Upper lobe of left lung (tissue), 4 donors: Measurements from ENCODE around the gene DLL1.

Experiments used
- EP300 ChIP-seq, 4 donors: sonication (generic); formaldehyde crosslinking; IDR thresholded peaks; one replicate each; pipeline ENCODE4 v1.5.1; 2017; ENCODE audit warnings: antibody characterized with exemption in 4 of 4, control low read depth in 2 of 4
- POLR2A ChIP-seq, 4 donors: fragments of 450-650 bp; IDR thresholded peaks; one replicate each; pipeline ENCODE4 v1.5.1; 2016 to 2017; ENCODE audit warnings: antibody characterized with exemption in 4 of 4, mild to moderate bottlenecking in 2 of 4
- POLR2AphosphoS5 ChIP-seq, 2 donors: sonication (generic); formaldehyde crosslinking; IDR thresholded peaks; one replicate each; pipeline ENCODE4 v1.5.1; 2017; ENCODE audit warnings: antibody characterized with exemption in 2 of 2
- TF ChIP-seq, protein P1 (sequence below), 6 experiments: fragments of 450-650 bp in 4 of 6; fragments of 200-600 bp in 2 of 6; sonication (generic) in 2 of 6; IDR thresholded peaks; one replicate each; pipeline ENCODE4 v1.5.1; 2016 to 2019; ENCODE audit warnings: antibody characterized with exemption in 6 of 6

DNA sequence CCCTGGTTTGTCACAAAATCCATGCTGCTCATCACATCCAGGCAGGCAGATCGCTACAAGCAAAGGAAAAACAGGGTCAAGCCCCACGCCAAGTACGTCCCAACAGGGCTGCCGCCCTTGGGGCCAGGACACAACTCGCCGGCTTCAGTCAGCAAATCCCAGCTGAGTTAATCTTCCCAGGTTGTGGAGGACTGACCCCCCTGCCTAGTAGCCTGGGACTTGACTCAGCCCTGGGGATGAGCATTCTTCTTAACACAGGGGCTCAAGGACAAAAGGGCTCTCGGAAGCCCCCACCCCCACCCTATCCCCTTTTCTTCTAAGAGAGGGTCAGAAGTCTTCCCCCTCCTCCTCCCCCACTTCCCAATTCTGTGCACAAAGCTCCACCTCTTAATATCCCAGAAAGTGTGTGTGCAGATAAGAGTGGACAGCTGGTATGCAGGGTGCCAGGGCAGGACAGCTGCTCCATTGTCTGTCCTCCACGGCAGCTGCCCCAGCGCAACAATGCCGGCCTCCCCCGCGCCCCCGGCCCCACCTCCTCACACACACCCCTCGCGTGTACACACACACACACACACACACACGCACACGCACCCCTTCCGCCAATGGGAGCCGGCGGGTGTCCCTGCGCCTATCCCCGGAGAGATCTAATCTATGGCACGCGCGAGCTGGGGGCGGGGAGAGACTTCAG is 4.5 kb downstream of the DLL1 start:
- TF ChIP-seq, protein P1, sequence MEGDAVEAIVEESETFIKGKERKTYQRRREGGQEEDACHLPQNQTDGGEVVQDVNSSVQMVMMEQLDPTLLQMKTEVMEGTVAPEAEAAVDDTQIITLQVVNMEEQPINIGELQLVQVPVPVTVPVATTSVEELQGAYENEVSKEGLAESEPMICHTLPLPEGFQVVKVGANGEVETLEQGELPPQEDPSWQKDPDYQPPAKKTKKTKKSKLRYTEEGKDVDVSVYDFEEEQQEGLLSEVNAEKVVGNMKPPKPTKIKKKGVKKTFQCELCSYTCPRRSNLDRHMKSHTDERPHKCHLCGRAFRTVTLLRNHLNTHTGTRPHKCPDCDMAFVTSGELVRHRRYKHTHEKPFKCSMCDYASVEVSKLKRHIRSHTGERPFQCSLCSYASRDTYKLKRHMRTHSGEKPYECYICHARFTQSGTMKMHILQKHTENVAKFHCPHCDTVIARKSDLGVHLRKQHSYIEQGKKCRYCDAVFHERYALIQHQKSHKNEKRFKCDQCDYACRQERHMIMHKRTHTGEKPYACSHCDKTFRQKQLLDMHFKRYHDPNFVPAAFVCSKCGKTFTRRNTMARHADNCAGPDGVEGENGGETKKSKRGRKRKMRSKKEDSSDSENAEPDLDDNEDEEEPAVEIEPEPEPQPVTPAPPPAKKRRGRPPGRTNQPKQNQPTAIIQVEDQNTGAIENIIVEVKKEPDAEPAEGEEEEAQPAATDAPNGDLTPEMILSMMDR (IDR thresholded peaks at IDR 0.05), result no peak
- peak in 1 of 2 donors; percentile 30 for TF ChIP-seq POLR2AphosphoS5 (IDR thresholded peaks at IDR 0.05)
- no peak for TF ChIP-seq POLR2A (IDR thresholded peaks at IDR 0.05)
- TF ChIP-seq EP300 (IDR thresholded peaks at IDR 0.05), result no peak
